ENCODE data around the gene RFTN1. TPM values are rescaled to one million over a fixed set of nuclear protein-coding genes. Genes with fewer than 3 reads are reported as not detected.

RFTN1 gene
- total and polyA plus RNA-seq, 2 donors (not counting 3 experiments of a cell fraction or from before 2014, with no cell fraction given): 40.3 to 43.3 TPM

- Histone ChIP-seq H3K27ac (ENCODE audit: insufficient read depth, low read depth, low read length) (no peak overlapping the region), H3K4me1 (ENCODE audit: control insufficient read depth, extremely low read depth, insufficient read depth, low read length) (no peaks in the 10 kb centered on the region), H3K4me3 (replicated peaks in 1 of 3; ENCODE audit: insufficient read depth in 1 of 3, low read depth in 1 of 3, low read length in 3 of 3) (no peak overlapping the region), H2AFZ (ENCODE audit: low read depth, low read length) (no peak overlapping the region), H3K4me2 (ENCODE audit: insufficient read depth, low read length) (no peak overlapping the region), H3K79me2 (ENCODE audit: control insufficient read depth, insufficient read depth, low read length) (no peaks in the 10 kb centered on the region), H3K36me3 (ENCODE audit: control insufficient read depth in 2 of 2, extremely low read depth in 1 of 2, insufficient read depth in 2 of 2, low read length in 2 of 2) (no peaks in the 10 kb centered on the region), H3K9me1 (replicated peaks; ENCODE audit: control insufficient read depth, extremely low read depth, insufficient read depth, low read length) (no peaks in the 10 kb centered on the region), H3K27me3 (ENCODE audit: control insufficient read depth in 2 of 2, insufficient read depth in 2 of 2, low read length in 2 of 2) (no peaks in the 10 kb centered on the region), H3K9ac (replicated peaks; ENCODE audit: extremely low read depth, insufficient read depth, low read length) (no peak overlapping the region), H3K9me3 (replicated peaks; ENCODE audit: control insufficient read depth, insufficient read depth, low read length) (no peaks in the 10 kb centered on the region), H4K20me1 (replicated peaks; ENCODE audit: control insufficient read depth, extremely low read depth, insufficient read depth, low read length) (no peaks in the 10 kb centered on the region)
- no peak for TF ChIP-seq GATA2 (IDR thresholded peaks at IDR 0.05; ENCODE audit: insufficient read depth, insufficient read length, low read depth, low read length)
- TF ChIP-seq JUN (IDR thresholded peaks at IDR 0.05; ENCODE audit: borderline replicate concordance, insufficient read depth, insufficient read length, low read depth): no peak
- TF ChIP-seq FOS (IDR thresholded peaks at IDR 0.05; ENCODE audit: borderline replicate concordance, insufficient read depth, low read length): no peak
- TF ChIP-seq CTCF (IDR thresholded peaks at IDR 0.05; ENCODE audit: extremely low read depth in 1 of 2, insufficient read depth in 1 of 2, low read depth in 1 of 2, low read length in 2 of 2): no peak
- TF ChIP-seq MYC (IDR thresholded peaks at IDR 0.05; ENCODE audit: low read depth, low read length): no peak
- no peak for FAIRE-seq
- no peak for DNase-seq (ENCODE audit: low read depth, low spot score)
- dilution Hi-C loops (cut with MboI; ENCODE audit: extremely low pct_ligation_motif_present, low sequenced_read_pairs) (no loop called here), intact Hi-C loops (cut with micrococcal nuclease) (loop anchor here (2.0 kb wide), 1 partner anchor 27 kb away; no protein-coding TSS in a partner anchor)
- POLR2A ChIA-PET: no interaction called here
- no TSS peak for BruUV-seq (replicated peaks)
- CTCF ChIA-PET: interaction anchor here (1.0 to 1.2 kb wide), 2 partner anchors 10 to 60 kb away, joined by 3 to 5 read pairs; no protein-coding TSS in a partner anchor
Observed at GRCh38 chr3:16449369-16449768, 64.1 kb downstream of the RFTN1 start.

GRCh38 chr3:16448639-16449070 is 64.8 kb downstream of the RFTN1 start:
- no peaks in the 10 kb centered on the region for H3K4me1 ChIP-seq (ENCODE audit: control insufficient read depth, extremely low read depth, insufficient read depth, low read length)
- H3K27ac ChIP-seq (ENCODE audit: insufficient read depth, low read depth, low read length): no peak overlapping the region
- no peak overlapping the region for H3K4me3 ChIP-seq (replicated peaks in 1 of 3; ENCODE audit: insufficient read depth in 1 of 3, low read depth in 1 of 3, low read length in 3 of 3)
- POLR2A ChIA-PET: no interaction called here
- H3K9me3 ChIP-seq (replicated peaks; ENCODE audit: control insufficient read depth, insufficient read depth, low read length): no peaks in the 10 kb centered on the region
- no peak overlapping the region for H3K9ac ChIP-seq (replicated peaks; ENCODE audit: extremely low read depth, insufficient read depth, low read length)
- H3K9me1 ChIP-seq (replicated peaks; ENCODE audit: control insufficient read depth, extremely low read depth, insufficient read depth, low read length): no peaks in the 10 kb centered on the region
- no peak for TF ChIP-seq POLR2A (IDR thresholded peaks at IDR 0.05; ENCODE audit: low read depth, low read length)
- no peak for TF ChIP-seq JUN (IDR thresholded peaks at IDR 0.05; ENCODE audit: borderline replicate concordance, insufficient read depth, insufficient read length, low read depth)
- no peak for TF ChIP-seq MYC (IDR thresholded peaks at IDR 0.05; ENCODE audit: low read depth, low read length)
- TF ChIP-seq CTCF (IDR thresholded peaks at IDR 0.05; ENCODE audit: extremely low read depth in 1 of 2, insufficient read depth in 1 of 2, low read depth in 1 of 2, low read length in 2 of 2): no peak
- TF ChIP-seq POLR2AphosphoS5 (IDR thresholded peaks at IDR 0.05; ENCODE audit: insufficient read depth, low read depth, low read length): no peak
- TF ChIP-seq EZH2 (IDR thresholded peaks at IDR 0.05; ENCODE audit: borderline replicate concordance, low read depth, low read length, severe bottlenecking): no peak
- peak; percentile 45 for TF ChIP-seq FOS (IDR thresholded peaks at IDR 0.05; ENCODE audit: borderline replicate concordance, insufficient read depth, low read length)
- no peak for TF ChIP-seq MAX (IDR thresholded peaks at IDR 0.05; ENCODE audit: insufficient read depth, insufficient read length)
- H3K36me3 ChIP-seq (ENCODE audit: control insufficient read depth in 2 of 2, extremely low read depth in 1 of 2, insufficient read depth in 2 of 2, low read length in 2 of 2): no peaks in the 10 kb centered on the region
- H3K27me3 ChIP-seq (ENCODE audit: control insufficient read depth in 2 of 2, insufficient read depth in 2 of 2, low read length in 2 of 2): no peaks in the 10 kb centered on the region
- FAIRE-seq (no peak), DNase-seq (ENCODE audit: low read depth, low spot score) (peak; percentile 59)
- H3K79me2 ChIP-seq (ENCODE audit: control insufficient read depth, insufficient read depth, low read length): no peaks in the 10 kb centered on the region
- no peak overlapping the region for H2AFZ ChIP-seq (ENCODE audit: low read depth, low read length)
- dilution Hi-C loops (cut with MboI; ENCODE audit: extremely low pct_ligation_motif_present, low sequenced_read_pairs): no loop called here
- no peak overlapping the region for H3K4me2 ChIP-seq (ENCODE audit: insufficient read depth, low read length)
- CTCF ChIA-PET: no interaction called here
- no peaks in the 10 kb centered on the region for H4K20me1 ChIP-seq (replicated peaks; ENCODE audit: control insufficient read depth, extremely low read depth, insufficient read depth, low read length)
- BruUV-seq (replicated peaks): no TSS peak
- intact Hi-C loops (cut with micrococcal nuclease): loop anchor here (2.0 kb wide), 1 partner anchor 28 kb away; no protein-coding TSS in a partner anchor
